Bronchial epithelial cell (primary cell): ENCODE results near the gene PRR5L. TPM values are rescaled to one million over a fixed set of nuclear protein-coding genes. Genes with fewer than 3 reads are reported as not detected.

Experiments
- DNase-seq: peaks from one replicate; pipeline ENCODE4 v3.0.0-alpha.2; 2010; ENCODE audit warnings: low read depth
- FAIRE-seq: peaks from 2 replicates; lab custom pipeline; 2011; peaks lifted over from hg19 to GRCh38; lab: Jason Lieb, UNC
- H3K27me3 ChIP-seq: 2 replicates; pipeline ENCODE4 v1.5.1; 2011; ENCODE audit warnings: low read length; ENCODE audit not compliant: control insufficient read depth, insufficient read depth
- H3K36me3 ChIP-seq: 2 replicates; pipeline ENCODE4 v1.5.1; 2011; ENCODE audit warnings: low read length; ENCODE audit not compliant: control insufficient read depth, insufficient read depth
- H3K4me3 ChIP-seq: 2 replicates; pipeline ENCODE4 v1.5.1; 2011; ENCODE audit warnings: mild to moderate bottlenecking, low read depth, low read length, control low read depth
- CTCF ChIP-seq: IDR thresholded peaks from 2 replicates; pipeline ENCODE4 v1.5.1; 2011; ENCODE audit warnings: mild to moderate bottlenecking, moderate library complexity, low read length, control low read depth, inconsistent platforms; ENCODE audit not compliant: insufficient read depth, severe bottlenecking
- total RNA-seq: library from RNA; depleted of rRNA; stranded (reverse); fragments of >200 nt; gene quantifications from 2 replicates; pipeline ENCODE4 v1.2.1, GENCODE V29; 2014

PRR5L gene
- total RNA-seq, 1 donor from 2014 or later, result 10.0 TPM

DNA sequence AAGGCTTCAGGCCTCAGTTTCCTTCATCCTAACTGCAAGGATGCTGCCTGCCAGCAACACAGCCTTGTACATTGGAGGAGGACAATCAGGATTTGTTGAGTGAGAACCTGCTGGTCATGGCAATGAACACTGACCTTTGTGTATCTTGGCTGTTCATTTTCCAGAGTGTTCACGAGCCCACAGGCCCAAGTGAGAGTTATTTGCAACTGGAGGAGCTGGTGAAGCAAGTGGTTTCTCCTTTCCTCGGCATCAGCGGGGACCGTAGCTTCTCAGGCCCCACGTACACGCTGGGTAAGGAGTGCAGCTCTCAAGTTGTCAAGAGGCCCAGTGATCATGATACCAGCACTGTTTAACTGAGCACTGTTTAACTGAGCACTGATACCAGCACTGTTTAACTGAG lies 155.0 kb downstream of the PRR5L start:
- no peak overlapping the region for H3K4me3 ChIP-seq
- TF ChIP-seq CTCF, result no peak
- FAIRE-seq (no peak), DNase-seq (no peak)
- no peaks in the 10 kb centered on the region for H3K27me3 ChIP-seq
- no peaks in the 10 kb centered on the region for H3K36me3 ChIP-seq

- Histone ChIP-seq H3K36me3 (no peaks in the 10 kb centered on the region), H3K27me3 (no peaks in the 10 kb centered on the region), H3K4me3 (no peak overlapping the region)
- TF ChIP-seq CTCF, result no peak
- DNase-seq, result no peak
- no peak for FAIRE-seq
Observed at GRCh38 chr11:36451681-36452080, 155.6 kb downstream of the PRR5L start.

DNA sequence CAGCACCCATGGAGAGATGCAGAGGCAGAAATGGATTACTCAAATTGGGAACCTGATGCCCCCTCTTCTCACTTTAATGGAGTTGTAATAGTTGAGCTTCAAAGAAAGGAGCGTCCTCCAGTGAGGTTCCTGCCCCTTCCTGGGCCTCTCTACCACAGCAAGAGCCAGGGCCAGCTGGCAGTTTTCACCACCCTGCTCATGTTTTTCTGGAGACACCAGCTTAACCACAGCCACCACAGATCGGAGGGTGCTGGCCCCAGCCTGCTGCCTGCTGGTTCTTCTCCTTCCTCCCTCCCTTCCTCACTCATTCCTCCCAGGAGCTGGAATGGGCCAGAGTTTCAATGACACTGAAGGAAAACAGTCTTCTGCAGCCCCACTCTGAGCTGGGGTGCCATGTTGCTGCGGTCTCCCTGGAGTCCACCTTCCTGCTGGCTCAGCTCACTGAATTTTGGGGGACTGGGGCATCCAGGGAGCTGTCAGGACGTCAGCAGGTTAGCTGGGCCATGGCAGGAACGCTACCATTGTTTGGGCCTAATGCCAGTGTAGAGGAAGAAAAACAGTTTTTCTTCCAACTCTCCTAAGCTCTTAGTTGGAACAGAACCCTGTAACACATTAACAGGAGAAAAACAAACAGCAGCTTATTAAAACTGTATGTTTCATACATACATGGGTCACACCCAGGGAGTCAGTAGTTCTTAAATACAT lies 156.3 kb downstream of the PRR5L start:
- Histone ChIP-seq H3K4me3 (no peak overlapping the region), H3K27me3 (no peaks in the 10 kb centered on the region), H3K36me3 (no peaks in the 10 kb centered on the region)
- no peak for TF ChIP-seq CTCF
- FAIRE-seq, result no peak
- DNase-seq, result no peak

DNA sequence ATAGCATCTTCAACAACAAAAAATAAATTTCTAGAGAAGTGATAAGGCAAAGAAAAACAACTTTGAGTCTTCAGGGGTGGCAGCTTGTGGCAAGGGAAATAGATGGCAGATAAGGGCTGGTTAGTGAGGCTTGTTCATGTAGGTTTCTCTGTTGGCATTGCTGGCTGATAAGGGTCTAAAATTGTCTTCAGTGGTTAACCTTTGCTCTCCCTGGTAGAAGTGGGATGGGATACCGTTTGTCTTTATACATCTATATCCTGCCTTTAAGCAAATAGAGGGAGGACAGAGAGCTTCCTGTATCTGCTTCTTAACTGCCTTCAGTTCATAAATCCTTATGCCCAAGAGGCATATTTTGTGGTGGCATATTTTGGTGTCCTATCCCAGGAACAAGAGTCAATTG lies 156.9 kb downstream of the PRR5L start:
- H3K36me3 ChIP-seq, result no peaks in the 10 kb centered on the region
- FAIRE-seq, result no peak

DNA sequence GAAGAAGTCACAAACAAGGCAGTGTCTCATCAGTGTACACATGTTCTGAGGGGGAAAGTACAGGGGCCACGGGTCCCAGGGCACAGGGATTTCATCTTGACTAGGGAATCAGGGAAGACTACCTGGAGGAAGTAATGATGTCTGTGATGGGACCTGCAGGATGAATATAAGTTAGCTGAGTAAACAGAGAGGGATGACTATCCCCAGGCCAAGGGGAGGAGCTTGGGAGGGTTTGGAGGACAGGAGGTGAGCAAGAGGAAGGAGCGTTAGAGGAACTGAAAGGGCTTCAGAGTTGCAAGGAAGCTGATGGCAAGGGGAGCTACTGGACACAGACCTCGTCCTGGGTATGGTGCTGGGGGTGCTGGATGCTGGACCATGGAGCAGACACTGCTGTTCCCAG lies 157.6 kb downstream of the PRR5L start:
- peak; percentile 32 for FAIRE-seq
- H3K36me3 ChIP-seq, result no peaks in the 10 kb centered on the region
- TF ChIP-seq CTCF, result no peak
- no peaks in the 10 kb centered on the region for H3K27me3 ChIP-seq
- no peak overlapping the region for H3K4me3 ChIP-seq
- peak; percentile 84 for DNase-seq

More for the DNA sequence above, 156.9 kb downstream of the PRR5L start:
- DNase-seq, result no peak
- TF ChIP-seq CTCF, result no peak
- H3K27me3 ChIP-seq, result no peaks in the 10 kb centered on the region
- H3K4me3 ChIP-seq, result no peak overlapping the region

GRCh38 chr11:36454551-36454940 lies 158.5 kb downstream of the PRR5L start:
- H3K36me3 ChIP-seq, result no peaks in the 10 kb centered on the region
- DNase-seq (no peak), FAIRE-seq (no peak)
- H3K27me3 ChIP-seq, result no peaks in the 10 kb centered on the region
- H3K4me3 ChIP-seq, result no peak overlapping the region
- TF ChIP-seq CTCF, result no peak
